HG02763 (cell line): ENCODE results near the gene ALDH3B2.
"Not testable (repeated sequence)": the region's sequence is repeated elsewhere in the genome, so short reads cannot be mapped to it uniquely, and the experiment has no call there.

ENCODE experiments used
- ATAC-seq: cut with Tn5 transposase; IDR thresholded peaks from one replicate; pipeline ENCODE4 v1.9.1; 2021; ENCODE audit warnings: mild to moderate bottlenecking, moderate library complexity; ENCODE audit not compliant: unreplicated experiment

The ALDH3B2 gene

DNA sequence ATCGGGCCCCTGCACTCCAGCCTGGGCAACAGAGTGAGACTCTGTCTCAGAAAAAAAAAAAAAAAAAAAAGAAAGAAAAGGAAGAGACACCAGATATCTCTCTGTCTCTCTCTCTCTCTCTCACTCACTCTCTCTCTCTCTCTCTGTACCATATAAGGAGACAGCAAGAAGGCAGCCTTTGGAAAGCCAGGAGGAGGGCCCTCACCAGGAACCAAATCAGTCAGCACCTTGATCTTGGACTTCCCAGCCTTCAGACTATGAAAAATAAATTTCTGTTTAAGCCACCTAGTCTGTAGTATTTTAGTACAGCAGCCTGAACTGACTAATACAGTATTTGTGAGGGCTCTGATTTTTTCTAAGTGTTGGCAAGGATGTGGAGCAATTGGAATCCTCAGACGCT is 13.6 kb upstream of the ALDH3B2 start:
- no peak for ATAC-seq

DNA sequence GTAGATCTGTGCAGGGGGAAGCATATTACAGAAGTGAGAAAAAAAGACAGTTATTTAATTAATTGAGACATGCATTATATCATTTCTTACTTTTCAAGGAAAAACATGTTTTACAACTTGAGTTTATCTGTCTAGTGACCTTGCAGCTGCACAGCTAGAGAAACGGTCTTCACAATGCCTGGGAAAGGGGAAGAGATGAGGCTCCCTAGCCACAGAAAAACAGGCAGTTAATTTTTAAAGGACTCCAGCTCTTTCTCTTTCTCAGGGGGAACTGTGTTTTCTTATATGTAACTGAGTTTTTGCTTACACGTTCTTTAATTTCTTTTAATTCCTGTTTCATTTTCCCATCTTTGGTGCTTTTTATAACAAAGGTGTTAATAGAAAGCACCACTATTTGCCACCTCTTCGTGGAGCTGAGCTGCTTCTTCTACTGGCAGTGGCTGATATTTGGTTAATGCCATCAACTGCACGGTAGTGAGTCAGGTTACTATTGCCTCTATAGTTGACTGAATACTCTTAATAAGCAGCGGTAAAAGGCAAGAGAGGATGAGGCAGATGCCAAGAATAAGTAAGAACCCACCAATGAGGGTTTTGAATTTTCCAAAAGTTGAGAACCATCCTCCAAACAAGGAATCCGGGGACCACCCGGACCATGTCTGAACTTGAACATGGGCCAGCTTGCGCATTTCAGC is 11.4 kb upstream of the ALDH3B2 start:
- not testable (repeated sequence) for ATAC-seq

DNA sequence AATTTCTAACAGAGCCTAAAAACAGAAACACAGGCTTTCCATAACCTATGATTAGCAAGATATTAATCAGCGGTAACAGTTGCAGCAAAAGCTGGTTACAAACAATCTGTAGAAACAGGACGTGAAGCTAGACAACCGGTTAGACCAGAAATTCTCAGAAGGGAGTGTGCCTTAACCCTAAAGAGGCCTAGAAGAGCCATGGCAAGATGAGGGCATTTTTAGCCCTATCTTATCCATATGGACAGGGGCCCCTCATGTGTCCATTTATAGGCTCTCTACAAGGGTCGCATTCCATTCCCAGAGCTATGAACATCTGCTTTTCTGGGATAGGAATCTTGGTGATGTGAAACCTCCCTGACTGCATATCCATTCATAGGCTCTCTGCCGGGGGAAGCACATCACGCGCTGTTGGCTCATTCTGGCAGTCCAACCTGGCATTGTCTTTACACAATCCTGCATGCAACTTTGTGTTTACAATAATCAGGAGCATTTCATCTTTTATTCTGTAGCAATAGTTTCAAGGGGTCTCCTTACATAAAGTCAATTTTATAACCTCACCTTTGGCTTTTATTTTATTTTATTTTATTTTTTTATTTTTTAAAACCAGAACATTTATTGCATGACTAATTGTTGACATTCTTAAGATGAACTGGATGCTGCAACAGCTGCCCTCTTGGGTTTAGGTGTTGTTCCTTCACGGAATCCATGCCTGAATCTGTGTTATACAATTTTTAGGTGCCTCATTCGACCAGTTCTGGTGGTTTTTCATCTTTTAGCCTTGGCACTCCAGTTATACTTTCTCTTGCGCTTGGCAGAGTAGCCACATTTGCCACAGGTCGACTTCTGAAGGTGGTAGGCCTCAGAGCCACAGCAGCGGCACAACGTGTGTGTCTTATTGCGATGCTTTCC is 8.0 kb upstream of the ALDH3B2 start:
- ATAC-seq, result not testable (repeated sequence)

DNA sequence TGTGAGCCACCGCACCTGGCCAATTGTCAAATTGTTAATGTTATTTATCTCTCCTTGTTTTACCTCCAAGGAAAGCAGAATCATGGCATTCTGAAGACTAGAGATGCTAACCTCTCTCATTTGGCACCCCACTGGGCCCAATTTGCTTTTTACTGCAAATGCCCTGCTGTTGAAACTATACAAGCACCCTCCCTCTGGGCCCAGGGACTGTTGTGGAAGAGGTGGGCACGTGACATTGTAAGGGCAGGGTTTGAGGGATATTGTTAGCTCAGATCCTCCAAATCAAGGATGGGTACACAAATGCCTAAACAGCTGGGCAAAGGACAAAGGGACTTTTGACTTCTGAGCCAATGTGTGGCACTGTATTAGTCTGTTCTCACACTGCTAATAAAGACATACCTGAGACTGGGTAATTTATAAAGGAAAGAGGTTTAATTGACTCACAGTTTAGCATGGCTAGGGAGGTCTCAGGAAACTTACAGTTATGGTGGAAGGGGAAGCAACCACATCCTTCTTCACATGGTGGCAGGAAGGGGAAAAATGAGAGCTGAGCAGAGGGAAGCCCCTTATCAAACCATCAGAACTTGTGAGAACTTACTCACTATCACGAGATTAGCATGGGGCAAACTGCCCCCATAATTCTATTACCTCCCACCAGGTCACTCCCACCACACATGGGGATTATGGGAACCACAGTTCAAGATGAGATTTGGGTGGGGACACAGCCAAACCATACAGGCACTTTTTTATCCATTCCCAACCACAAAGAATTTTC is 6.5 kb upstream of the ALDH3B2 start:
- ATAC-seq, result no peak

DNA sequence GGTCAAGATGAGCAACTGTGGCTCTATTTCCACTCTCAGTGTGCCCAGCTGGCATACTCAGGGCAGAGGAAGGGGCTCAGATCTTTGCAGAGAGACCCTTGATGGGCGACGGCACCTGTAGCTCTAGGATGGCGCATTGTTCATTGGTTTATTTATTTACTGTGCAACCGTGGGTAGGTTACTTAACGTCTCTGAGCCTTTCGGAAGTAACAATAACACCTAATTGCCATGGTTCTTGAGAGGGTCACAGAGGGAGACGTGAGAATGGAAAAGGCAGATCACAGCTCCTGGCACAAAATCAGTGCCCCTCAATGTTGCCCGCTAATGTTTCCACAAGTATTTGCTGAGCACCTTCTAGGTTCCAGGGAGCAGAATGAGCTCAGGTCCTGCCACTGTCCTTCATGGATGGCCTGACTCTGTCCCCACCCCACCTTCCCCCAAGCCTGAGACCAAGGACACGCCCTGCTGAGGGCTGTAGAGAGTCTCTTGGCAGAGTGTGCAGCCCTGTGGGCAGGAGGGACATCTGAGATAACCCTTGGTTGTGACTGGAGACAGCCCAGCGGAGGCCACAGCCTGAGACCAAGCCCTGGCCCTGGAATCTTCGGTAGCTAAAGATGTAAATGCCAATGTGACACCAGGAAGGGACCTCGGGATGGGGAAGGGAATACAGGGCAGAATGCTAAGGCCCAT is 780 bp upstream of the ALDH3B2 start:
- ATAC-seq, result no peak

DNA sequence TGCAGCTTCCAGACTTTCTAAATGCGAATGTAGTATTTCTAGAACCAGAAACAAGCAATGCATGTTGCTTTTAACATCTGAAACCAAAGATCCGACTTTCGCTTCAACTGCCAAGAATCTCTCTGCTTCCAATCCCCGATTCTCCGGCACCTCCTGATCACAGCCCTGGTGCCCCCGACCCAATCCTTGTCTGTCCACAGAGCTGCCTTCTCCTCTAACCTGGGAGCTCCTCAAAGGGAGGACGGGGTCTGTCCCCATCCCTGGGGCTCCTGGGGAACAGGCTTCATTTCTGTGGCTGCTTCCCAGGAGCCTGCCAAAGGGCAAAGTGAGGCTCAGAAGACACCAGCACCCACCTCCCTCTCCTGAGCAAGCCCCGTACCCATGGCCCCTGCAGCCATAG is 521 bp downstream of the ALDH3B2 start:
- ATAC-seq, result no peak

DNA sequence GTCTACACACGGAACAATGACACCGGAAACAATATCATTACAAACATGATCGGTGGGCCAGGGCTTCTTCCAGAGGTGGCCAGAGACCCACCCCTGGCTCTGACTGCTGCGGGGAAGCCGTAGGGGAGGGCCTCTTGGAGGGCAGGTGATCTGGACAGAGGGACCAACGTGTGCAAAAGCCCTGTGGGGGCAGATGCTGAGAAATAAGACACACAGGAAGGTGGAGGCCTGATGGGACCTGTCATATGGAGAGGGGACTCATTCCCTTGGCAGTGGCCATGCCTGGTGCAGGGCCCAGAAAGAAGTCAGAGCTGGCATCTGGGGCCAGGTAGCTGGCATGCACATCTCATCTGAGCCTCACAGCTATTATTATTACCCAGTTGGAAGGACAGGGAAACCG is 1.1 kb downstream of the ALDH3B2 start:
- no peak for ATAC-seq

DNA sequence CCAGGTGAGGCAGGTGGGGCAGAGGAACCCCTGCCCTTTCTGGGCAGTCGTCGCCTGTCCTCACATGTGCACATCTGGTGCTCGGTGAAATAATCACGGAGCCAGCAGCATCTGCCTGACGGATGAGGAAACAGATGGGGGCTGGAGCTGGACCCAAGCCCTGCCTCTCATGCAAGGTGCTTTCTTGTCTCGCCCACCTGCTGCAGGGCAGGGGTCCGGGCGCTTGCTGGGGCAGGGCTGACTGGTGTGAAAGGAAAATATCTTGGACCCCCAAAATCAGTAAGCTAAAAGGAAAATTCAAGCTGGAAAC is 3.3 kb downstream of the ALDH3B2 start:
- ATAC-seq, result no peak

DNA sequence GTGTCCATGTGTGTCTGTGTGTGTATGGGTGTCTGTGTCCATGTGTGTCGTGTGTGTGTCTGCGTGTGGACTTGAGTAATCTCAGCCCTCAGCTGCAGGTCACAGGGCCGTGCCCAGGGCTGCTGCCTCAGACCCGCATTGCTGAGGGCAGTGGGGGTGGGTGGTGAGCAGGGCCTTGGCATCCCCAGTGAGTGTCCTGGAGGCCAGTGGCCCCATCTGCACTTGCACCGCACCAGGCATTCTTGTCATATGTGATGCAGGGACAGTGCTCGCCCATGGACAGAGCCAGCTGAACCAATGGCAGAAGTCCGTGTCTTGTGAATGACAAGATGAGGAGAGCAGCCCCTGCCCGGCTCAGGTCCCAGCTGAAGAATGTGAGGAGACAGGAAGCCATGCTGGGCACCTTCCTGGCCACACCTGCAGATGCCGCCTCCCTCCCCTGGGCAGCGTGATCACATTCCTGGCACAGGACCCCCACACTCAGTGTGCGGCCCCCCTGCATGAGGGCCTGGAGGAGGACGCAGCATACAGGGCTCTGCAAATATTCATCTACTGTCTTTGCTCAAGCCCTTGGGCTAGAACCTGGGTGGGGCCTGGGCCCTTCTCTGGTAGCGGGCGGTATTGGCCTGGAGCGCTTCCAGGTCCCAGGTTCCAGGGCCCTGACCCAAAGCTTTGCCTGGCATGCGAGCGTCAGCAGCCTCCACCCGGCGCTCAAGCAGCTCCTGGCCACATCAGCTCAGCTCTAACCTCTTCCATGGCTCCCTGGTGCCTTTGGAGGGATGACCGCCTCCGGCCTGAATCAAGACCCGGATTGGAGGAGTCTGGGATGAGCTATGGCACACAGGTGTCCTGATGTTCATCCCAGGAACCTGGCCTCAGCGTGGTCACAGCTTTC is 3.9 kb downstream of the ALDH3B2 start:
- no peak for ATAC-seq

DNA sequence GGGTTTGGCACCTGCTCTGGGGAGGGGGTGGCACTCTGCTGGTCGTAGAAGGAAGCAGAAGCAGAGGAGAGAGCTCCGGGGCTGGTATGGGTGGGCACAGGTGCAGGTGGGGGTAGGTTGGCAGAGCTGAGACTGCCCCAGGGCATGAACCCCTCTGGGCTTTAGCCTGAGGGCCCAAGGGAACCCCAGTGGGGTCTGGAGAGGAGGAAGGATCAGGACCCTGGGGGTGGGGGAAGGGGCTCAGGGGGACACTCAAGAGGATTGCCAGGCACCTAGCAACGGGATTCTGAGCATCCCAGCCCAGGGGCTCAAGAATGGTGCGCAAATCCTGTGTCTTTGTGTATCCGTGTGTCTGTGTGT is 6.3 kb downstream of the ALDH3B2 start:
- ATAC-seq, result no peak

DNA sequence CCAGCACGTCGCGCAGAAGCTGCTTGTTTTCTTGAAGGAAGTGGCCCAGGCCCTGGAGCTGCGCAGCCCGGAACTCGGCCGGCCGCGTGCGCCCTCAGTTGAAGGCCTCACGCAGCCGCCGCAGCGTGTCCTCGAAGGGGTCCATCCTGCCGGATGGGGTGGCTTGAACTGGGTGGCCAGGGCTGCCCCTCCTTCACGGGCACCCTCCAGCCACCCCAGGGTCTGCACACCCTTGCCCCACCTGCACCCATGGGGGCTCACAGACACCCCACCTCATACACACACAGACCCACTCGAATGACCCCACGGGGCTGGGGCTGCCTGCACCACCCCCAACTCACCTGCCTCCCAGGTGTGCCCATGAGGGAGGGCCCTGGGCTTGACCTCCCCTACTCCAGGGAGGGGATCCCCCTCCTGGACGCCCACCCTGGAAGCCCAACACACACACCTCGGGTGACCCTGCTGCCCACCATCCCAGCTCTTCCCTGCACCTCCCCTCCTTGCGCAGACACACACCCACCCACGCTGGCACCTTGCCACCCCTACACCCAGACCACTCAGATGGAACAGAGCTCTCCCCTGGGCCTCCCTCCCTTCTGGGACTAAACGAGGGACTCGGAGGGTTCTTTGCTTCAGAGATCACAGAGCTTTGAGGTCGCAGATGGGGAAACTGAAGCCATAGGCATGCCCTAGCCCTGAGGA is 6.8 kb downstream of the ALDH3B2 start:
- no peak for ATAC-seq

DNA sequence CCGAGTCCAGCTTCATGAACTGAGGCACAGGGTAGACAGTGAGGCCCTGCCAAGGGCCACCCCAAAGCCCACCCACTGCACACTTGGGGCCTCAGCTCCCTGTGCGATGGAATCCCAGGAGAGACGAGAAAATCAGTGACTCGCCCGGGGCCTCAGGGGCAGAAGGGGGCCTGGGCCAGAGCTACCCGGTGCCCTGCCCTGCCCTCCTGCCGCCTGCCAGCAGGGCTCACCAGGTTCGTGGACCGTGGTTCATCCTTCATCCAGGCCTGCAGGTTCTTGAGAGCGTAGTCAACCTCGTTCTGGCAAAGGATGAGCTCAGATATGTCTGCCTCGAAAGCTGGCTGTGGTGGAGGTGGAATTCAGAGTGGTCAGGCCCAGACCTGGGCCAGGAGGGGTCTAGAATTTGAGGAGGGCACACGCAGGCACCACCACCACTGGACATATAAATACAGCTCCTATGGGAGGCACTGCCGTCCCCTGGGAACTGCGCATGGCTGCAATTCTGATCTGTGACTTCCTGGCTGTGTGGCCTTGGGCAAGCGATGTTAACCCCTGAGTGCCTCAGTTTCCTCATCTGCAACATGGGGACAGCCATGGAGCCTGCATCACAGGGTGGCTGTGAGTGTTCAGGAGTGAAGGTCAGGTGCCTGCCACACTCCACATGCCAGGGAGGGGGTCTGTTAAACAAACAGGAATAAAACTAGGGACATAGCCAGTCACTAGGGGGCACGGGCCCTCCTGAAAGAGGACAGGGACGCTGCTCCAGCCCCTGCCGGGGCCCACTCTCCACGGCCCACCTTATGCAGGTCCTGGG is 7.5 kb downstream of the ALDH3B2 start:
- ATAC-seq, result no peak

DNA sequence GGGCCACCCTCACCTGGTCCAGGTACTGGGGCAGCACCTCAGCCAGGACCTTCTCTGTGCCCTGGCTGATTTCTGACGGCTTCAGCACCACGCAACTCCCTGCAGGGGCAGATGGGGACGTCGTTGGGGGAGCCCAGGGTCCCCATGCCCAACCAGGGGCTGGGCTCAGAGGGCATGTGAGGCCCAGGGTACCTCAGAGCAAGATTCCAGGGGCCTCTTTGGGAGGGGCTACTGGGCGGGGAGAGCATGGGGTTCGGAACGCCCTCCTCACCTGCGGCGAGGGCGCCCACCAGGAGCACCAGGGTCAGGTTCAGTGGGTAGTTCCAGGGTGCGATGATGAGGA is 8.1 kb downstream of the ALDH3B2 start:
- ATAC-seq, result no peak

DNA sequence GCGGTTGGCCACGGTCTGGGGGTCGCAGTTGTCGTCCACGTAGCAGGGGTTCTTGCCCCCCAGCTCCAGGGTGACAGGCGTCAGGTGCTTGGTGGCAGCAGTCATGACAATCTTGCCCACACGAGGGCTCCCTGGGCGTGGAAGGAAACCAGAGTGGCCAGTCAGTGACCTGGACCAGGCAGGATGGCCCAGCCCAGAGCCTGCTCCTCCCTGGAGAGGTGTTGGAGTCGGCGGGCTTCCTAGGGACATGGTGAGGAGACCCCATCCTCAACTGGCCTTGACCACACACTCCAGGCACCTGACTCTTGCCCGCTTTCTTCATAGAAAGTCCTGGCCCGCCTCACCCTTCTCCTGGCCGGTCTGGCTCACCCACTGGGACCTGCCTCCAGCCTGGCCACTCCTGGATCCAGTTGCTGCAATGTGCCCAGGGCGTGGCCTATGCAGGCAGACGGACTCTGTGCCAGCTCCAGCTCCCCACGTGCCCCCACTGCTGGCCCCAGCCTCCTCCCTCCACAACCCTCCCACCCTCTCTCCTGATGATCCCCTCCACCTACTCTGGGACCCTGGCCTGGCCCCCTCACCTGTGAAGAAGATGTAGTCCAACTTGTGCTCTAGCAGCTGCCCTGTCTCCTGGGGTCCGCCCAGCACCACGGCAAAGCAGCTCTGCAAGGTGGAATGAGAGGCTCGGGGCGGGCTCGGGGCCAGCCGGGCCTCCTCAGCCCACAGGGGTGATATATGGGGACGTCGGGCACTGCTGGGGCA is 8.7 kb downstream of the ALDH3B2 start:
- ATAC-seq, result no peak

DNA sequence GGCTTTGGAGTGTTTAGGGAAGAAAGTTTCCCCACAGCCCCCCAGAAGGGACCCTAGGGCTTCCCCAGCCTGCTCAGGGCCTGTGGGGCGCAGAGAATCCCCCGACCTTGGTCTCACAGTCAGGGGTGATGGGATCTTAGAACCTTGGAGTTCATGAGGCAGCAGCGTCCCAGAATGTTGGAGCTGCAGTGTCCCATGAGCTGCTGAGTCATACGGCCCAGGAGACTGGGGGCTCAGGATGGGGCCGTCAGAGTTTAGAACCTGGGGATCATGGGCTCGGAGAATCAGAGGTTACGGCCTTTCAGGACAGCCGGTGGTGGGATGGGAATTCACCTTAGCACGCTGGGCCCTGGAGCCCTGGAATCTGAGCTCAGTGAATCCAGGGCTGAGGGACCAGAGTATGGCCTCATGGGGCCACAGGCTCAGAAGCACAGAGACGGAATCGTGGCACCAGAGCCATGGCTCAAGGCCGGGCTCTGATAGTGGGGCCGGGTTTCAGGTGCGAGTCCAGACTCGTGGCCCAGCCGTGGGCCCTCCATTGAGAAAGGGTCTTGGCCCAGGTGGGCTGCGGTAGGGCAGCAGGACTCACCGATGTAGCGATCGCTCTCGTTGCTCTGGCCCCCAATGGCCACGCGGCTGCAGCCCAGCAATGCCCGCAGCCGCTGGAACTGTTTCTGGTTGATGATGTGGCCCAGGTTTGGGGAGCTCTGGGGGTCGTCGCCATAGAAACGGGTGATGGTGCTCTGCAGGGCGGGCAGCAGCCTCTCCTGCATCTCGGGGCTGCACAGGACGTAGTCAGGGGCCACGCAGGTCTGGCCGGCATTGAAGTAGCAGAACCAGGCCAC is 9.5 kb downstream of the ALDH3B2 start:
- ATAC-seq, result no peak

DNA sequence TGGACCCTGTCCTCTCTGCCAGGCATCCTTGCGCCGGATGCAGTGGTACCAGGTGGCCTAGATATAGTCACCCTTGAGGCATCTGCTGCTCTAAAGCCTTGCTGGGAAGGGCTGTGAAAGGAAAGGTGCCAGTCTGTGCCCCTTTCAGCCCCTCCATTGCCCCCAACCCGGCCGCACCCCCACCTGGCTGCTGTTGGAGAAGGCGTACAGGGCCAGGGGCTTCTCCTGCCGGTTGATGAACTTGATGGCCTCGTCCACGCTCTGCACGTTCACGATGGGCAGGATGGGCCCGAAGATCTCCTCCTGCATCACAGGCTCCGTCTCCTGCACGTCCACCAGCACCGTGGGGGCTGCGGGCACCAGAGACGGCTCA is 10.2 kb downstream of the ALDH3B2 start:
- no peak for ATAC-seq

DNA sequence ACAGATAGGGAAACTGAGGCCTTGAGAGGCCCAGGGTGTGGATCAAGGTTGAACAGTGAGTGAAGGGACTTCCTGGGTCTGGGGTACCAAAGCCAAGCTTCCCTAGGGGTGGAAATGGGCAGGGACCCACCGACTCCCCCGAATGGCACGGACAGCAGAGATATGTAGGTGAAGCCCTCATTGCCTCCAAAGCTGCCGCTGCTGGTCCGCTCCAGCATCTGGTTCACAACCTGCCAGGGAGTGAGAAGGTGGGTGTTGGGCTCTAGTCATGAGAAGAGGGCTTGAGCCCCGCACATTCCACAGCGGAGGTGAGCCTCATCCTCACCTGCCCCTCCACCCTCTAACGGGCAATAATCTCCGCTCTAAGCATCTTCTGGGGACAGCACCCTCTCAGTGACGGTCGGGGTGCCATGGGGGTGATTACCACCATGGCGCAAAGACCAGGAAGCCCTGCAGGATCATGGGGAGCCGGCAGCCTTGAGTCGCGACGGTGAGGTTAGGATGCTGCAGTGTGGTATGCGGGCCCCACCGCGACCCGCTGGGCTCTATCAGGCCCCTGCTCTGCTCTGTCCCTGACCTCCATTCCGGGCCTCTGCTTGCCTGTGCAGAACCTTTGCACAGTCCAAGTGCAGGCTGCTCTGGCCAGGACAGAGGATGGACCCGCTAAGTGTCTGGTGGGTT is 10.8 kb downstream of the ALDH3B2 start:
- ATAC-seq, result no peak
